ENCODE measurements around the gene HOXA9. TPM values are rescaled to one million over a fixed set of nuclear protein-coding genes. Genes with fewer than 3 reads are reported as not detected.

HOXA9 gene
- total RNA-seq, 2 experiments from 2014 or later = 0.19 TPM; not detected in 1

DNA sequence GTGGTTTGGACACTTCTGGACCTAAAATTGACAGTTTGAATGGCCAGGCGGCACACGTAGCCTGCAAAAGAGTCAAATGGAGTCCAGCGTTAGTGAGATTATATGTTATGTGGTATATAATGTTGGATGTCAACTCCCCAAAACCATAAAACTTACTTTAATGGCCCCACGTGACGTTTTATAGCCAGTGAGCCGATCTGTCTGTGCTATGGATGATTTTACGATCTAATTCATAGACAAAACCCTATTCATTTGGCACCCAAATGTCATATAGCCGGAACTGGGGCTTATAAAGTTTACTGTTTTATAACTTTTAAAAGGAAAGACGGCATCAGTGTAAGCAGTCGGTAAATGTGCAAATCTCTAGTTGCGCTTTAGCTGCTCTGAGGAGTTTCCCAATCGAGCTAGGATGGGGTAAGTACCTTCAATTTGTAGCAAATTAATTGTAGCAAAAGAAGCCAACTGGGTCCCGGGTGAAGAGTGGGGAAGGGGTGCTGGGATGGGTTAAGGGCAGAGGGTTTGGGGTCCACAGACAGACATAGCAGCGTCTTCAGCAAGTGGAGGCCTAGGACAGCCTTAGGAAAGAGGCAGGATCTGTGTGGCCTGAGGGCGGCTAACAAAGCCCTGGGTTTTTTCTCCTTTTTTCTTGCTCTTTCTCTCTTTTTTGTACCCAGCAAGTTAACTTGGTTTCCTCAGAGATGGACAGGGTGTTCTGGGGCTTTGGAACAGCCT lies 25.0 kb downstream of the HOXA9 start:
- H3K36me3 Mint-ChIP-seq = no peaks in the 10 kb centered on the region
- CTCF ChIA-PET = no interaction called here
- intact Hi-C loops (cut with micrococcal nuclease) = no loop called here
- DNase-seq = no peak
- H3K27ac Mint-ChIP-seq = no peak overlapping the region
- H3K4me3 Mint-ChIP-seq = no peak overlapping the region
- peaks cover 2% of the 10 kb centered on the region for H3K4me1 Mint-ChIP-seq (ENCODE audit: low read depth)
- peaks cover 36% of the 10 kb centered on the region for H3K27me3 Mint-ChIP-seq
- POLR2A ChIA-PET = no interaction called here
- H3K9me3 Mint-ChIP-seq = no peaks in the 10 kb centered on the region

- intact Hi-C loops (cut with micrococcal nuclease) = no loop called here
- DNase-seq = no peak
- ChIA-PET CTCF (no interaction called here), POLR2A (no interaction called here)
- Mint-ChIP-seq H3K27me3 (peaks cover 37% of the 10 kb centered on the region), H3K4me1 (ENCODE audit: low read depth) (peaks cover 8% of the 10 kb centered on the region), H3K36me3 (no peaks in the 10 kb centered on the region), H3K9me3 (no peaks in the 10 kb centered on the region), H3K27ac (no peak overlapping the region), H3K4me3 (no peak overlapping the region)
These were observed 25.8 kb downstream of the HOXA9 start for GRCh38 chr7:27139334-27140125.

GRCh38 chr7:27138985-27139333 lies 26.4 kb downstream of the HOXA9 start:
- Mint-ChIP-seq H3K9me3 (no peaks in the 10 kb centered on the region), H3K27ac (peak overlapping the region; percentile 23), H3K36me3 (no peaks in the 10 kb centered on the region), H3K4me3 (no peak overlapping the region), H3K27me3 (peaks cover 41% of the 10 kb centered on the region), H3K4me1 (ENCODE audit: low read depth) (peaks cover 14% of the 10 kb centered on the region)
- no peak for DNase-seq
- ChIA-PET POLR2A (no interaction called here), CTCF (no interaction called here)
- intact Hi-C loops (cut with micrococcal nuclease) = no loop called here

- CTCF ChIA-PET = no interaction called here
- H3K27ac Mint-ChIP-seq = peak overlapping the region; percentile 23
- H3K4me3 Mint-ChIP-seq = no peak overlapping the region
- intact Hi-C loops (cut with micrococcal nuclease) = no loop called here
- peaks cover 46% of the 10 kb centered on the region for H3K27me3 Mint-ChIP-seq
- H3K9me3 Mint-ChIP-seq = no peaks in the 10 kb centered on the region
- H3K36me3 Mint-ChIP-seq = no peaks in the 10 kb centered on the region
- POLR2A ChIA-PET = no interaction called here
- no peak for DNase-seq
- H3K4me1 Mint-ChIP-seq (ENCODE audit: low read depth) = peaks cover 17% of the 10 kb centered on the region
These were observed 26.9 kb downstream of the HOXA9 start for GRCh38 chr7:27138472-27138871.

DNA sequence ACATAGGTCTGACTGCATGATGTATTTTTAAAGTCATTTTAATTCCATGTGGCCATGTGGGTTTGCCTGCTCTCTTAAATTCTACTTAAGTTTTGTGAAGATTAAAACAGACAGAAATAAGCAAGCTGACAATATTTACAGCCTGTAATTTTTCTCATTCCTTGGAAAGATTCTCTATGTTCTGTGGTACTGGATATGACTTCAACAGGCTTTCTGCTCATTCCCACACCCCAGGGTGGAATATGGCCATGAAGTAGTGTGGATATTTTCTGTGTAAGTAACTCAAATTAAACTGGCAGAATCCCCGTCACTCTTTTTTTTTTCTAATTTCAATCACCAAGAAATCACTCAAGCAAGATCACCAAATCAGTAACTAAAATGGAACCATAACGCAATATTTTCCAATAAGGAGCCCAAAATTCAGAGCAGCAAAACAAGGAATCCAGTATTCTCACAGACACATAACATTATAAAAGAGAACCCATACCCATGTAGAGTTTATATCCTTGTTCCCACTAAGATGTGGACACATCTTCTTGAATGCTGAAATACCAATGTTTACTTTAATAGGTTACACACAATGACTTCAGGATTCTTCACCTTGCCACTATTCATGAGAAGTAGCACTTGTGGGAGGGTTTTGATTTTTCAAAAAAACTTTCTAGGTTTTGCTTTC lies 27.6 kb downstream of the HOXA9 start:
- H3K4me3 Mint-ChIP-seq = no peak overlapping the region
- H3K36me3 Mint-ChIP-seq = no peaks in the 10 kb centered on the region
- peaks cover 17% of the 10 kb centered on the region for H3K4me1 Mint-ChIP-seq (ENCODE audit: low read depth)
- ChIA-PET CTCF (no interaction called here), POLR2A (no interaction called here)
- H3K27me3 Mint-ChIP-seq = peaks cover 52% of the 10 kb centered on the region
- intact Hi-C loops (cut with micrococcal nuclease) = no loop called here
- DNase-seq = no peak
- no peak overlapping the region for H3K27ac Mint-ChIP-seq
- no peaks in the 10 kb centered on the region for H3K9me3 Mint-ChIP-seq

- POLR2A ChIA-PET = no interaction called here
- intact Hi-C loops (cut with micrococcal nuclease) = loop anchor here (1.0 kb wide), 1 partner anchor 38 kb away; no protein-coding TSS in a partner anchor
- CTCF ChIA-PET = interaction anchor here (0.7 to 1.5 kb wide), 3 partner anchors 10 to 452 kb away, joined by 3 to 4 read pairs (median 4); no protein-coding TSS in a partner anchor
- H3K27me3 Mint-ChIP-seq = peaks cover 60% of the 10 kb centered on the region
- peaks cover 17% of the 10 kb centered on the region for H3K4me1 Mint-ChIP-seq (ENCODE audit: low read depth)
- H3K9me3 Mint-ChIP-seq = no peaks in the 10 kb centered on the region
- peak overlapping the region; percentile 38 for H3K27ac Mint-ChIP-seq
- H3K36me3 Mint-ChIP-seq = no peaks in the 10 kb centered on the region
- peak overlapping the region; percentile 12 for H3K4me3 Mint-ChIP-seq
- DNase-seq = no peak
These were observed 30.9 kb downstream of the HOXA9 start for GRCh38 chr7:27134392-27134791.

GRCh38 chr7:27133409-27134231 lies 31.7 kb downstream of the HOXA9 start:
- no peak overlapping the region for H3K4me3 Mint-ChIP-seq
- ChIA-PET POLR2A (no interaction called here), CTCF (interaction anchor here (0.7 to 1.5 kb wide), 2 partner anchors 11 to 28 kb away, joined by 3 to 4 read pairs; no protein-coding TSS in a partner anchor)
- intact Hi-C loops (cut with micrococcal nuclease) = loop anchor here (1.0 kb wide), 1 partner anchor 37 kb away; no protein-coding TSS in a partner anchor
- no peaks in the 10 kb centered on the region for H3K9me3 Mint-ChIP-seq
- peaks cover 17% of the 10 kb centered on the region for H3K4me1 Mint-ChIP-seq (ENCODE audit: low read depth)
- no peaks in the 10 kb centered on the region for H3K36me3 Mint-ChIP-seq
- H3K27ac Mint-ChIP-seq = no peak overlapping the region
- peaks cover 56% of the 10 kb centered on the region for H3K27me3 Mint-ChIP-seq
- no peak for DNase-seq

- intact Hi-C loops (cut with micrococcal nuclease) = no loop called here
- H3K27ac Mint-ChIP-seq = no peak overlapping the region
These were observed 32.4 kb downstream of the HOXA9 start for GRCh38 chr7:27132978-27133377.

GRCh38 chr7:27132214-27132613 lies 33.1 kb downstream of the HOXA9 start:
- H3K27ac Mint-ChIP-seq = no peak overlapping the region
- no peak overlapping the region for H3K4me3 Mint-ChIP-seq
- peaks cover 56% of the 10 kb centered on the region for H3K27me3 Mint-ChIP-seq
- intact Hi-C loops (cut with micrococcal nuclease) = no loop called here
- POLR2A ChIA-PET = no interaction called here
- H3K36me3 Mint-ChIP-seq = no peaks in the 10 kb centered on the region
- no peaks in the 10 kb centered on the region for H3K9me3 Mint-ChIP-seq
- peaks cover 17% of the 10 kb centered on the region for H3K4me1 Mint-ChIP-seq (ENCODE audit: low read depth)
- DNase-seq = no peak
- CTCF ChIA-PET = no interaction called here

More at GRCh38 chr7:27132978-27133377, 32.4 kb downstream of the HOXA9 start:
- H3K4me1 Mint-ChIP-seq (ENCODE audit: low read depth) = peaks cover 17% of the 10 kb centered on the region
- no peak overlapping the region for H3K4me3 Mint-ChIP-seq
- ChIA-PET POLR2A (no interaction called here), CTCF (no interaction called here)
- no peak for DNase-seq
- no peaks in the 10 kb centered on the region for H3K9me3 Mint-ChIP-seq
- H3K36me3 Mint-ChIP-seq = no peaks in the 10 kb centered on the region
- H3K27me3 Mint-ChIP-seq = peaks cover 55% of the 10 kb centered on the region

DNA sequence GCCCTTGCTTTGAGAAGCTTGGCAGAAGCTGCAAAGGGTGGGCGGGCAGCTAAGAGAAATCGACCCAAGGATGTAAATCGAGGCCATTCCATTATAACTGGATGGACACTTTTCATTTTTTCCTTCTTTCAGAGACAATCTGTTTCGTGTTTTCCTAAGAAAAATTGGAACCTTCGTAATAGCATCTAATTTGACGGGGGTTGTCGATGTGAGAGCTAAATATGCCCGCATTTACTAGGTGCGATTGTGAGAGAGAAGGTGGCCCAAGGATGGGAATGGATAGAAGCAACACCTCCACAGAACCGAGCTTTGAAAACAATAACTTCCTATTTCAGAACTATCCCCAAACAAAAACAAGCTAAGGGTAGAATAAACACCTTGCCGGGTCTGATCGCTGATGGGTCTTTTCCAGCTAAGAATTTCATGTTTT lies 33.9 kb downstream of the HOXA9 start:
- POLR2A ChIA-PET = no interaction called here
- no peak for DNase-seq
- Mint-ChIP-seq H3K27ac (no peak overlapping the region), H3K9me3 (no peaks in the 10 kb centered on the region), H3K4me1 (ENCODE audit: low read depth) (peaks cover 17% of the 10 kb centered on the region), H3K36me3 (no peaks in the 10 kb centered on the region), H3K27me3 (peaks cover 58% of the 10 kb centered on the region), H3K4me3 (no peak overlapping the region)
- intact Hi-C loops (cut with micrococcal nuclease) = no loop called here
- CTCF ChIA-PET = interaction anchor here (1.5 kb wide), 1 partner anchor 30 kb away, joined by 5 read pairs; no protein-coding TSS in a partner anchor

GRCh38 chr7:27130540-27131389 lies 34.6 kb downstream of the HOXA9 start, which contains the start of gene HOXA4:
TSS of gene HOXA4 (minus strand) at chr7:27130757. CDS start at chr7:27130733, 24 bp downstream.
- Mint-ChIP-seq H3K36me3 (no peaks in the 10 kb centered on the region), H3K27me3 (peaks cover 56% of the 10 kb centered on the region), H3K4me1 (ENCODE audit: low read depth) (peaks cover 15% of the 10 kb centered on the region), H3K27ac (no peak within 1 kb of the TSS), H3K4me3 (peak within 1 kb of the TSS; percentile 57), H3K9me3 (no peaks in the 10 kb centered on the region)
- intact Hi-C loops (cut with micrococcal nuclease) = no loop called here
- CTCF ChIA-PET = interaction anchor here (1.5 kb wide), 1 partner anchor 31 kb away, joined by 5 read pairs; no protein-coding TSS in a partner anchor
- POLR2A ChIA-PET = no interaction called here
- DNase-seq = peak; percentile 73
